Activated CD4-positive, alpha-beta memory T cell treated with anti-CD3 and anti-CD28 coated beads for 36 hours (primary cell): ENCODE results near the gene HSD17B12. TPM values are rescaled to one million over a fixed set of nuclear protein-coding genes. Genes with fewer than 3 reads are reported as not detected.
"Not testable (repeated sequence)": the region's sequence is repeated elsewhere in the genome, so short reads cannot be mapped to it uniquely, and the experiment has no call there.

ENCODE experiments used
- CTCF ChIA-PET: fragments of 350-600 bp; sonication (Branson Sonifier 250); formaldehyde crosslinking; loops from one replicate; lab custom pipeline; 2021; ENCODE audit warnings: antibody characterized with exemption, inconsistent platforms; lab: Charles Lee
- POLR2A ChIA-PET: fragments of 350-600 bp; sonication (Branson Sonifier 250); formaldehyde crosslinking; loops from one replicate; lab custom pipeline; 2021; ENCODE audit warnings: antibody characterized with exemption; lab: Charles Lee
- DNase-seq: peaks from one replicate; pipeline ENCODE4 v3.0.0-alpha.2; 2020
- H3K27ac Mint-ChIP-seq: one replicate; pipeline ENCODE4 v1.8.0; 2021; ENCODE audit warnings: mixed read lengths
- H3K27me3 Mint-ChIP-seq: one replicate; pipeline ENCODE4 v1.8.0; 2021; ENCODE audit warnings: mixed read lengths
- H3K36me3 Mint-ChIP-seq: one replicate; pipeline ENCODE4 v1.8.0; 2021; ENCODE audit warnings: mixed read lengths
- H3K4me1 Mint-ChIP-seq: one replicate; pipeline ENCODE4 v1.8.0; 2021; ENCODE audit warnings: low read depth, mixed read lengths
- H3K4me3 Mint-ChIP-seq: one replicate; pipeline ENCODE4 v1.8.0; 2021; ENCODE audit warnings: mild to moderate bottlenecking, mixed read lengths
- H3K9me3 Mint-ChIP-seq: one replicate; pipeline ENCODE4 v1.8.0; 2021; ENCODE audit warnings: mixed read lengths
- intact Hi-C: fragments of 100-400 bp; cut with micrococcal nuclease; formaldehyde crosslinking; loops from one replicate; pipeline ENCODE4 v1.15.1; 2023
- total RNA-seq, 2 experiments: library from RNA; stranded (reverse); gene quantifications; one replicate each; pipeline ENCODE4 v1.2.3, GENCODE V29; 2021

Gene HSD17B12
- total RNA-seq, 2 experiments from 2014 or later = 32.8 to 35.3 TPM

- no peak overlapping the region for H3K27ac Mint-ChIP-seq
- intact Hi-C loops = no loop called here
These were observed 76.0 kb downstream of the HSD17B12 start for GRCh38 chr11:43756575-43756974.

GRCh38 chr11:43758927-43759326 lies 78.4 kb downstream of the HSD17B12 start:
- Mint-ChIP-seq H3K4me3 (no peak overlapping the region), H3K36me3 (peaks cover 49% of the 10 kb centered on the region), H3K9me3 (peaks cover 8% of the 10 kb centered on the region), H3K27me3 (no peaks in the 10 kb centered on the region), H3K4me1 (peaks cover 3% of the 10 kb centered on the region), H3K27ac (no peak overlapping the region)
- DNase-seq = no peak
- intact Hi-C loops = no loop called here
- POLR2A ChIA-PET = interaction anchor here (0.6 kb wide), 1 partner anchor 1698 kb away, joined by 3 read pairs; no protein-coding TSS in a partner anchor
- CTCF ChIA-PET = no interaction called here

More at GRCh38 chr11:43756575-43756974, 76.0 kb downstream of the HSD17B12 start:
- peaks cover 3% of the 10 kb centered on the region for H3K4me1 Mint-ChIP-seq
- peaks cover 48% of the 10 kb centered on the region for H3K36me3 Mint-ChIP-seq
- H3K27me3 Mint-ChIP-seq = no peaks in the 10 kb centered on the region
- no peaks in the 10 kb centered on the region for H3K9me3 Mint-ChIP-seq
- CTCF ChIA-PET = no interaction called here
- DNase-seq = no peak
- POLR2A ChIA-PET = no interaction called here
- H3K4me3 Mint-ChIP-seq = no peak overlapping the region

- no peak for DNase-seq
- POLR2A ChIA-PET = no interaction called here
- intact Hi-C loops = no loop called here
- CTCF ChIA-PET = no interaction called here
- Mint-ChIP-seq H3K4me1 (peaks cover 3% of the 10 kb centered on the region), H3K9me3 (peaks cover 24% of the 10 kb centered on the region), H3K27ac (no peak overlapping the region), H3K36me3 (peaks cover 45% of the 10 kb centered on the region), H3K27me3 (no peaks in the 10 kb centered on the region), H3K4me3 (no peak overlapping the region)
These were observed 80.4 kb downstream of the HSD17B12 start for GRCh38 chr11:43760902-43761301.

- Mint-ChIP-seq H3K36me3 (peaks cover 40% of the 10 kb centered on the region), H3K27me3 (no peaks in the 10 kb centered on the region), H3K4me3 (no peak overlapping the region), H3K4me1 (no peaks in the 10 kb centered on the region), H3K27ac (no peak overlapping the region), H3K9me3 (peaks cover 29% of the 10 kb centered on the region)
- DNase-seq = no peak
- intact Hi-C loops = no loop called here
- ChIA-PET CTCF (no interaction called here), POLR2A (no interaction called here)
These were observed 84.7 kb downstream of the HSD17B12 start for GRCh38 chr11:43765194-43765593.

- H3K4me3 Mint-ChIP-seq, H3K27ac Mint-ChIP-seq, DNase-seq, intact Hi-C loops, POLR2A ChIA-PET, H3K27me3 Mint-ChIP-seq, H3K4me1 Mint-ChIP-seq: not testable (repeated sequence)
- Mint-ChIP-seq H3K9me3 (peaks cover 23% of the 10 kb centered on the region), H3K36me3 (peaks cover 36% of the 10 kb centered on the region)
- CTCF ChIA-PET = interaction anchor here (0.6 kb wide), 1 partner anchor 78 kb away, joined by 3 read pairs; no protein-coding TSS in a partner anchor
These were observed 88.1 kb downstream of the HSD17B12 start for GRCh38 chr11:43768654-43769053.

GRCh38 chr11:43770173-43770572 lies 89.6 kb downstream of the HSD17B12 start:
- peaks cover 41% of the 10 kb centered on the region for H3K36me3 Mint-ChIP-seq
- H3K27me3 Mint-ChIP-seq = no peaks in the 10 kb centered on the region
- DNase-seq = no peak
- H3K9me3 Mint-ChIP-seq = peaks cover 18% of the 10 kb centered on the region
- H3K4me3 Mint-ChIP-seq = no peak overlapping the region
- no peak overlapping the region for H3K27ac Mint-ChIP-seq
- intact Hi-C loops = no loop called here
- ChIA-PET POLR2A (no interaction called here), CTCF (no interaction called here)
- H3K4me1 Mint-ChIP-seq = no peaks in the 10 kb centered on the region

- H3K27me3 Mint-ChIP-seq = no peaks in the 10 kb centered on the region
- H3K4me3 Mint-ChIP-seq = no peak overlapping the region
- H3K4me1 Mint-ChIP-seq = no peaks in the 10 kb centered on the region
- no peak overlapping the region for H3K27ac Mint-ChIP-seq
- H3K36me3 Mint-ChIP-seq = peaks cover 38% of the 10 kb centered on the region
- H3K9me3 Mint-ChIP-seq = peaks cover 10% of the 10 kb centered on the region
- intact Hi-C loops = no loop called here
- no peak for DNase-seq
- POLR2A ChIA-PET = no interaction called here
- CTCF ChIA-PET = no interaction called here
These were observed 92.2 kb downstream of the HSD17B12 start for GRCh38 chr11:43772733-43773132.

DNA sequence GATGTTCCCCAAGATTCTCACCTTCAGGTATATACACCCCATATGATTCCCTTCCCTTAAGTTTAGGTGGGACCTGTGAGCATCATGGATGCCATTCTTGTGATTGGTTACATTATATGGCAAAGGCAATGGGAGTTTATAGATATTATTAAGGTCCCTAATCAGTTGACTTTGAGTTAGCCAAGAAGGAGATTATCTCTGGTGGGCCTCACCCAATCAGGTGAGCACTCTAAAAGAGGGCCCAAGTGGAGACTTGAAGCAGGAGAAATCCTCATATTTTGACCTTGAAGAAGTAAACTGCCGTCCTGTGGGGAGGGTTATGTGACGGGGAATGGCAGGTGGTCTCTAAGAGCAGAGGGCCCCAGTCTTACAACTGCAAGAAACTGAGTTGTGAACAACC lies 94.2 kb downstream of the HSD17B12 start:
- POLR2A ChIA-PET = no interaction called here
- no peak for DNase-seq
- H3K9me3 Mint-ChIP-seq = peaks cover 10% of the 10 kb centered on the region
- CTCF ChIA-PET = no interaction called here
- H3K27me3 Mint-ChIP-seq = no peaks in the 10 kb centered on the region
- H3K36me3 Mint-ChIP-seq = peaks cover 36% of the 10 kb centered on the region
- no peaks in the 10 kb centered on the region for H3K4me1 Mint-ChIP-seq
- H3K27ac Mint-ChIP-seq = no peak overlapping the region
- intact Hi-C loops = no loop called here
- no peak overlapping the region for H3K4me3 Mint-ChIP-seq

- Mint-ChIP-seq H3K27ac (no peak overlapping the region), H3K4me3 (no peak overlapping the region), H3K9me3 (peaks cover 33% of the 10 kb centered on the region), H3K27me3 (no peaks in the 10 kb centered on the region), H3K36me3 (peaks cover 43% of the 10 kb centered on the region), H3K4me1 (no peaks in the 10 kb centered on the region)
- intact Hi-C loops = no loop called here
- CTCF ChIA-PET = no interaction called here
- POLR2A ChIA-PET = no interaction called here
- no peak for DNase-seq
These were observed 98.8 kb downstream of the HSD17B12 start for GRCh38 chr11:43779306-43779705.

DNA sequence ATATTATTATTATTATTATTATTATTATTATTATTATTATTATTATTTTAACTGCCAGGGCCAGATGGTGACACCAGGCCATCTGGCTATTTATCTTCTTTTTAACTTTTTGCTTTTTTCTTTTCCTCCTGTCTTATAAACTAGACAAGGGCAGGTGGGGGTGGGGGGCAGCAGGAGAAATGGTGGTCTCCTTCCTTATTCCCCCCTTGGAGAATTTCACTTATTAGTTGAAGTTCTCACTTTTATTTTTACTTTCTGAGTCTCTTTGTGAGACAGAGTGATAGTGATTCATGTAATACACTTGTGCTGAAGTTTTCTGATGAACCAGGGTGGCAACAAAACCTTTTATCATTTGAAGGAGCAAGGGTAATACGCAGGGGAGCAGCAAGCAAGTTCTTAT lies 103.8 kb downstream of the HSD17B12 start:
- intact Hi-C loops = no loop called here
- ChIA-PET CTCF (no interaction called here), POLR2A (no interaction called here)
- no peaks in the 10 kb centered on the region for H3K4me1 Mint-ChIP-seq
- H3K9me3 Mint-ChIP-seq = peaks cover 36% of the 10 kb centered on the region
- H3K4me3 Mint-ChIP-seq = no peak overlapping the region
- no peak for DNase-seq
- H3K27ac Mint-ChIP-seq = no peak overlapping the region
- H3K27me3 Mint-ChIP-seq = no peaks in the 10 kb centered on the region
- H3K36me3 Mint-ChIP-seq = peaks cover 49% of the 10 kb centered on the region

DNA sequence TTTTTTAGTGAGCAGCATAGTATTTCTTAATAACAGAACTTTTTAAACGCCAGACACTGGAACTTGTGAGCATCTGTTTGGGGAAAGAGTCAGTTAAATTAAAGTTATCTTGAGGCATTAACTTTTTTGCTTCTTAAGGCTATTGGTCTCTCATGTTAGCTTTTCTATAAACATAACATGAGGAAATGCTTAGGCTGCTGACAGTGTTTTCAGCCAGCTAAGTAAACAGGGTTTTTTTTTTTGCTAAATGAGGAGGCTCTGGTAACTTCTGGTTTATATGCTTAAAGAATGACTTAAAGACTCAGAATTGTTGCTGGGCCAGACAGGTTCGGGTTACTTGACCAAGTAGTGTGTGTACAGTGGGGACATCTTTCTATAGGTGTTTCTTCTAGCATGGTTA lies 104.3 kb downstream of the HSD17B12 start:
- CTCF ChIA-PET = no interaction called here
- no peaks in the 10 kb centered on the region for H3K27me3 Mint-ChIP-seq
- intact Hi-C loops = no loop called here
- H3K36me3 Mint-ChIP-seq = peaks cover 43% of the 10 kb centered on the region
- H3K27ac Mint-ChIP-seq = no peak overlapping the region
- H3K4me1 Mint-ChIP-seq = no peaks in the 10 kb centered on the region
- no peak overlapping the region for H3K4me3 Mint-ChIP-seq
- peaks cover 36% of the 10 kb centered on the region for H3K9me3 Mint-ChIP-seq
- POLR2A ChIA-PET = no interaction called here
- DNase-seq = no peak

DNA sequence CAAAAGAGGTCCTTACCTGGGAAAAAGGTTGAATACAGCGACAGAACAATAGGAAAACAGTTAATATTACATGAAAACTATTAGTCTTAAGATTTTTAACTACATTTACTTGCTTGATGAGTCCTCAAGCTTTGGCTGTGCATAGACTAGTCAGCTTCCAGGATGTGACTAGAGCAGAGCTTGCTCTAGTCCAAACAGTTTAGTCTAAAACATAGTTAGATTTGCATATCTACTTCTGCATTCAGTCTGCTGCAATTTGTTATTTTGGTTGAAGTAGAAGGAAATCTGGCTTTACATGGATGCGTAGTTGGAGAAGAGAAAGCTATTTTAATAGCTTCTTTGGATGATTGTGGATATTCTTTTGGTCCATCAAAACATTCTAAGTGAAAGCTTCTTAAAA lies 104.8 kb downstream of the HSD17B12 start:
- no peak for DNase-seq
- Mint-ChIP-seq H3K4me1 (no peaks in the 10 kb centered on the region), H3K27me3 (no peaks in the 10 kb centered on the region), H3K9me3 (peaks cover 36% of the 10 kb centered on the region), H3K36me3 (peaks cover 41% of the 10 kb centered on the region), H3K27ac (no peak overlapping the region), H3K4me3 (no peak overlapping the region)
- ChIA-PET POLR2A (no interaction called here), CTCF (no interaction called here)
- intact Hi-C loops = no loop called here

DNA sequence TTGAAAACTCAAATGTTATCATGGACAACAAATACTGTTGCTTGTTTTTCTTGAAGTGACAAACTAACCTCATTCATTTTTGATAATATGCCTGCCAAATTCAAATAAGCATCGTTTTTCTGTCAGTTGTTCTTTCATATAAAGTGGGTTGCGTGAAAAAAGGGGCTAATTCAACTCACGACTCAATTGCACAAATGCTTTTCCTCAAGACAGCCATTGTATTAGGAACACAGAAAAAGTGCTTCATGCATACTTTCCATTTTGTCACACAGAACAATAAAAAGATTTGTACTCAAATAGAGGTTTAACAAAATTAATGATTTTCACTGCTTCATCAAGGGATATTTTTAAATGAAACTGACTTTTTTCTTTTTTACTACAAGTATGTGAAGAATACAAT lies 105.5 kb downstream of the HSD17B12 start:
- intact Hi-C loops = no loop called here
- no peak for DNase-seq
- Mint-ChIP-seq H3K4me3 (no peak overlapping the region), H3K27me3 (no peaks in the 10 kb centered on the region), H3K9me3 (peaks cover 34% of the 10 kb centered on the region), H3K4me1 (no peaks in the 10 kb centered on the region), H3K27ac (no peak overlapping the region), H3K36me3 (peaks cover 42% of the 10 kb centered on the region)
- CTCF ChIA-PET = no interaction called here
- POLR2A ChIA-PET = no interaction called here
